GM20431 (cell line): Measurements from ENCODE around the gene ARL8A.
"Not testable (repeated sequence)": the region's sequence is repeated elsewhere in the genome, so short reads cannot be mapped to it uniquely, and the experiment has no call there.

Experiments
- in situ Hi-C: fragments of 300-500 bp; cut with MseI, MboI; formaldehyde crosslinking; loops from one replicate; pipeline ENCODE4 v1.15.0; 2020; ENCODE audit warnings: low sequenced_read_pairs; ENCODE audit not compliant: unreplicated experiment

Gene ARL8A

GRCh38 chr1:202176949-202177927, 32.7 kb upstream of the ARL8A start:
- in situ Hi-C loops: no loop called here

- in situ Hi-C loops: no loop called here
Measured at GRCh38 chr1:202173993-202174392, 29.5 kb upstream of the ARL8A start.

GRCh38 chr1:202172015-202172355, 27.4 kb upstream of the ARL8A start:
- in situ Hi-C loops: no loop called here

- in situ Hi-C loops: no loop called here
Measured at GRCh38 chr1:202171292-202172014, 26.9 kb upstream of the ARL8A start.

GRCh38 chr1:202170726-202171125, 26.2 kb upstream of the ARL8A start:
- in situ Hi-C loops: no loop called here

GRCh38 chr1:202168861-202169260, 24.3 kb upstream of the ARL8A start:
- in situ Hi-C loops: no loop called here

GRCh38 chr1:202167708-202168415, 23.3 kb upstream of the ARL8A start:
- in situ Hi-C loops: no loop called here

- in situ Hi-C loops: not testable (repeated sequence)
Measured at GRCh38 chr1:202167054-202167453, 22.5 kb upstream of the ARL8A start.

GRCh38 chr1:202165942-202166843, 21.7 kb upstream of the ARL8A start:
- in situ Hi-C loops: no loop called here

GRCh38 chr1:202165267-202165941, 20.9 kb upstream of the ARL8A start:
- in situ Hi-C loops: no loop called here

GRCh38 chr1:202164271-202165037, 19.9 kb upstream of the ARL8A start:
- in situ Hi-C loops: no loop called here

GRCh38 chr1:202163281-202164270, 19.0 kb upstream of the ARL8A start:
- in situ Hi-C loops: no loop called here

- in situ Hi-C loops: no loop called here
Measured at GRCh38 chr1:202162418-202163280, 18.1 kb upstream of the ARL8A start.

GRCh38 chr1:202162047-202162417, 17.5 kb upstream of the ARL8A start:
- in situ Hi-C loops: no loop called here

- in situ Hi-C loops: no loop called here
Measured at GRCh38 chr1:202161151-202162046, 16.9 kb upstream of the ARL8A start.
